ENCODE measurements around the gene PALD1. TPM values are rescaled to one million over a fixed set of nuclear protein-coding genes. Genes with fewer than 3 reads are reported as not detected.

Gene PALD1
- total RNA-seq, 1 donor from 2014 or later = 3.9 TPM

DNA sequence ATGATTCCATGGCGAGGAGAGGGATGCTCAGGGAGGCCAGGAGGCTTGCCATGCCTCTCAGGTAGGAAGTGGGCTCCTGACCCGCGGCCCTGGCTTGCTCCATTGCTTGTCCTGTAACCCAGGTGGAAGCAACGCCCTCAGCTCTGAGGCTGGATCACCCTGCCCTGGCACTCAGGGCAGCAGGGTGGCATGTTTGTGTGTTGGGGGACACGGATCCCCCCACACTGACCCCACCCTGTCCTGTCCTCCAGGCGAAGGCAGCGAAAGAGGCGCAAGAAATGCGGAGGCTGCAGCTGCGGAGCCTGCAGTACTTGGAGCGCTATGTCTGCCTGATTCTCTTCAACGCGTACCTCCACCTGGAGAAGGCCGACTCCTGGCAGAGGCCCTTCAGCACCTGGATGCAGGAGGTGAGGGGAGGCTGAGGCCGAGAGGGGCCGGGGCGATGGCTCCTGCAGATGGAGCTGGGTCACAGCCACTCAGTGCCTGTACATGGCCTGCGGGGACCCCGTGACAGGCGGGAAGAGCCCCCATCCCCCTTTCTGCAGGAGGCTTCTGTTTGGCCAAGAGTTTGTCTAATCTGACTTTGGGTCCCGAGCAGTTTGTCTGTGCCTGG lies 85.7 kb downstream of the PALD1 start:
- no peak for DNase-seq (ENCODE audit: low read depth)
- TF ChIP-seq, protein P1, sequence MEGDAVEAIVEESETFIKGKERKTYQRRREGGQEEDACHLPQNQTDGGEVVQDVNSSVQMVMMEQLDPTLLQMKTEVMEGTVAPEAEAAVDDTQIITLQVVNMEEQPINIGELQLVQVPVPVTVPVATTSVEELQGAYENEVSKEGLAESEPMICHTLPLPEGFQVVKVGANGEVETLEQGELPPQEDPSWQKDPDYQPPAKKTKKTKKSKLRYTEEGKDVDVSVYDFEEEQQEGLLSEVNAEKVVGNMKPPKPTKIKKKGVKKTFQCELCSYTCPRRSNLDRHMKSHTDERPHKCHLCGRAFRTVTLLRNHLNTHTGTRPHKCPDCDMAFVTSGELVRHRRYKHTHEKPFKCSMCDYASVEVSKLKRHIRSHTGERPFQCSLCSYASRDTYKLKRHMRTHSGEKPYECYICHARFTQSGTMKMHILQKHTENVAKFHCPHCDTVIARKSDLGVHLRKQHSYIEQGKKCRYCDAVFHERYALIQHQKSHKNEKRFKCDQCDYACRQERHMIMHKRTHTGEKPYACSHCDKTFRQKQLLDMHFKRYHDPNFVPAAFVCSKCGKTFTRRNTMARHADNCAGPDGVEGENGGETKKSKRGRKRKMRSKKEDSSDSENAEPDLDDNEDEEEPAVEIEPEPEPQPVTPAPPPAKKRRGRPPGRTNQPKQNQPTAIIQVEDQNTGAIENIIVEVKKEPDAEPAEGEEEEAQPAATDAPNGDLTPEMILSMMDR (IDR thresholded peaks at IDR 0.05; ENCODE audit: insufficient read depth, low read length, poor library complexity, severe bottlenecking) = no peak
- H3K4me3 ChIP-seq (ENCODE audit: low read depth, low read length) = no peak overlapping the region
- no peaks in the 10 kb centered on the region for H3K36me3 ChIP-seq (ENCODE audit: control insufficient read depth, insufficient read depth, low read length)
- H3K27me3 ChIP-seq (ENCODE audit: control insufficient read depth, insufficient read depth, low read length) = no peaks in the 10 kb centered on the region

DNA sequence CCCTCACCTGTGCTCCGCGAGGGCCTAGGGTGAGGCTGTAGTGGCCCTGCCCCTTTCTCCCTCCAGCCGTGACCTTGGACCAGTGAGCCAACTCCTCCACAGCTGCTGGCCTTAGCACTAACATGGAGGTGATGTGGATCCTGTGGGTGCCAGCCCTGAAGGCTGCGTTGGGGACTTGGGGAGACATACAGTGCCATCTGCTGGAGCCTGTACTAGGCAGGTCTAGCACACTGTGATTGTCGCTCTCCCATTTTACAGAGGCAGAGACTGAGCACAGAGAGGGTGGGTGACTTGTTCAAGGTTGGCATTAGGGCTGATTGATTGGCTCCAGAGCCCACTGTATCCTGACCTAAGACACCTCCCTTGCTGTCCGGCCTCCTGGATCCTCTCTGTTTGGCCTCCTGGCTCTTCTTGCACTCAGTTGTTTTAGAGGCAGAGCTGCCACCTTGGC lies 86.4 kb downstream of the PALD1 start:
- no peak for DNase-seq (ENCODE audit: low read depth)
- H3K36me3 ChIP-seq (ENCODE audit: control insufficient read depth, insufficient read depth, low read length) = no peaks in the 10 kb centered on the region
- TF ChIP-seq, protein P1 (IDR thresholded peaks at IDR 0.05; ENCODE audit: insufficient read depth, low read length, poor library complexity, severe bottlenecking) = no peak
- H3K27me3 ChIP-seq (ENCODE audit: control insufficient read depth, insufficient read depth, low read length) = no peaks in the 10 kb centered on the region
- no peak overlapping the region for H3K4me3 ChIP-seq (ENCODE audit: low read depth, low read length)

DNA sequence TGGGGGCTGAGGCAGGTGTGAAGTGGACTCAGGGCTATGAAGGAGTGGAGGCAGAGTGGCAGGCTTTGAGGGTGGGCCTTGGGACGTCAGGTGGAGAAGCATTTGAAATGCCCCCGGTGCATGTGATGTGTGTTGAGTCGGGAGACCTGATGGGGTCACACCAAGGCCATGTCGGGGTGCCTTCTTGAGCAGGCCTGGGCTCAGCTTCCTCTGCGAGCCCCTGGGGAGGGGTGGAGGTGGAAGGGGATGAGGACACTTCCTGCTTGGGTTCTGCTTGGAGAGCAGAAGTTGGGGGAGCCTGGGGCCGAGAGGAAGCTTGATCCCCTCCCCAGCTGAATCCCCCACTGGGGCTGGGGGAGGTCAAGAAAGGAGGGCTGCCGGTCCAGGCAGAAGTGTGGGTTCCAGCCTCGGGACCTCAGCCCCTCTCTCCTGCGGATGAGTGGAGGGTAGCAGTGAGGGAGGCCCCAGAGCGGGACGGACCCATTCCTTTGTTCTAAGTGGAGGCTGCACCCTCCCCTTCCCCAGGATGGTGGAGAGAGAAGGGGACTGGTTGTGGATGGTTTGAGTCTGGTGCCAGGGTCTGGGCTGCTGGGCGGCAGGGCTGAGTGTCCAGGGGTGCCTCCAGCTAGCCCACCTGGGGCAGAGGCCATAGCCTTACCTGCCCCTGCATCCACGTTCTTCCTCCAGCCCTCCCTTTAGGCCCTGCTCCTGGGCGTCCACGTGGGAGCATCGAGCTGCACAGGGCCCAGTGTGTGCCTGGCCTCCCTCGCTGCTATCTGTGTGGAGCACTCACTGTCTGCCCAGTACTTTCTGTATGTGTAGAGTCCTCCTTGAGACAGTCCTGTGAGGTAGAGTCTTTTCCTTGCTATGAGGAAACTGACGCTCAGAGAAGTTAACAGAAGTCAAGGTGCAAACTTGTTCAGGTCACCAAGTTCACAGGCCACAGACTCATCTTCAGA lies 87.3 kb downstream of the PALD1 start:
- no peak for DNase-seq (ENCODE audit: low read depth)
- TF ChIP-seq, protein P1 (IDR thresholded peaks at IDR 0.05; ENCODE audit: insufficient read depth, low read length, poor library complexity, severe bottlenecking) = no peak
- Histone ChIP-seq H3K4me3 (ENCODE audit: low read depth, low read length) (no peak overlapping the region), H3K27me3 (ENCODE audit: control insufficient read depth, insufficient read depth, low read length) (no peaks in the 10 kb centered on the region), H3K36me3 (ENCODE audit: control insufficient read depth, insufficient read depth, low read length) (no peaks in the 10 kb centered on the region)

GRCh38 chr10:70566515-70567290 lies 88.1 kb downstream of the PALD1 start:
- TF ChIP-seq, protein P1 (IDR thresholded peaks at IDR 0.05; ENCODE audit: insufficient read depth, low read length, poor library complexity, severe bottlenecking) = no peak
- Histone ChIP-seq H3K36me3 (ENCODE audit: control insufficient read depth, insufficient read depth, low read length) (no peaks in the 10 kb centered on the region), H3K27me3 (ENCODE audit: control insufficient read depth, insufficient read depth, low read length) (no peaks in the 10 kb centered on the region), H3K4me3 (ENCODE audit: low read depth, low read length) (no peak overlapping the region)
- DNase-seq (ENCODE audit: low read depth) = no peak

DNA sequence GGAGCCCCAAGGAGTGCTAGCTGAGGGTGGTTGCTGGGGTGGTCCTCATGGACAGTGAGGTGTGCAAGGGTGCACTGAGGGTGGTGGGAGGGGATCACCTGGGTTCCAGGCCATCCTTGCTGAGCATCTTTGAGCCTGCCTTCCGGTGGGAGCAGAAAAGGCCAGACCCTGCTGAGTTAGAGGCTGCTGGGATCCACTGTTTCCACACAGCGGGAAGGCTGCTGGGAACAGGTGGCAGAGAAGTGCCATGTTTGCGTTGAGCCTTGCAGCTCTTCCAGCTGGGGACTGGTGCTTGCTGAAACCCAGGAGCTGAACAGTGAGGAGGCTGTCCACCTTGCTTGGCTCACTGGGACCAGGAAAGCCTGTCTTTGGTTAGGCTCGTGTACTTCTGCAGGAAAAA lies 89.0 kb downstream of the PALD1 start:
- TF ChIP-seq, protein P1 (IDR thresholded peaks at IDR 0.05; ENCODE audit: insufficient read depth, low read length, poor library complexity, severe bottlenecking) = no peak
- H3K27me3 ChIP-seq (ENCODE audit: control insufficient read depth, insufficient read depth, low read length) = no peaks in the 10 kb centered on the region
- DNase-seq (ENCODE audit: low read depth) = no peak
- no peaks in the 10 kb centered on the region for H3K36me3 ChIP-seq (ENCODE audit: control insufficient read depth, insufficient read depth, low read length)
- H3K4me3 ChIP-seq (ENCODE audit: low read depth, low read length) = no peak overlapping the region

Measured in kidney epithelial cell (primary cell).